ENCODE results near the gene ZNF714. TPM values are rescaled to one million over a fixed set of nuclear protein-coding genes. Genes with fewer than 3 reads are reported as not detected.
A peak's percentile ranks its signal among the peaks of the same experiment; 100 is the strongest.
"Not testable (repeated sequence)": the region's sequence is repeated elsewhere in the genome, so short reads cannot be mapped to it uniquely, and the experiment has no call there.

The ZNF714 gene
- total and polyA plus RNA-seq, 9 of the 15 experiments (the other 6 are each of a cell fraction or from before 2014, with no cell fraction given): 16.2 to 40.8 (median 28.9) TPM

- CTCF ChIA-PET (ENCODE audit: low intra/inter-chr PET ratio); H3K9me1 ChIP-seq (ENCODE audit: control insufficient read depth, insufficient read depth, low read length); H4K20me1 ChIP-seq (replicated peaks; ENCODE audit: control insufficient read depth, insufficient read depth, low read length); H3K9me3 ChIP-seq (replicated peaks; ENCODE audit: control insufficient read depth, insufficient read depth, low read depth, low read length); H3K4me3 ChIP-seq; BruUV-seq (replicated peaks); in situ Hi-C loops (cut with MboI); H3K27me3 ChIP-seq (ENCODE audit: control insufficient read depth in 2 of 2, insufficient read depth in 2 of 2, low read length in 2 of 2); TF ChIP-seq TEAD4 (CRISPR knock-in tag; IDR thresholded peaks at IDR 0.05; ENCODE audit: borderline replicate concordance): not testable (repeated sequence)
- POLR2A ChIA-PET: interaction anchor here (0.6 to 2.6 kb wide), 9 partner anchors 8 to 655 kb away, joined by 3 to 15 read pairs (median 3); partner anchors contain the start of gene ZNF100
- TF ChIP-seq MTA2 (IDR thresholded peaks at IDR 0.05; ENCODE audit: low read depth): peak; percentile 35; the same call in 1 of the 2 replicates
- 0 out of 2 replicates have a peak, but pooled peaks have one; percentile 10 for TF ChIP-seq DPF2 (IDR thresholded peaks at IDR 0.05)
- peak; percentile 62 for TF ChIP-seq TAL1 (IDR thresholded peaks at IDR 0.05)
- TF ChIP-seq TRIM24 (IDR thresholded peaks at IDR 0.05): 0 out of 4 replicates have a peak, but pooled peaks of 1 of the 2 experiments have one; percentile 15
- peak; percentile 69 for TF ChIP-seq TEAD4 (IDR thresholded peaks at IDR 0.05; ENCODE audit: low read length)
- peak; percentile 22; the same call in 1 of the 2 replicates for TF ChIP-seq EP300 (IDR thresholded peaks at IDR 0.05; ENCODE audit: low read length)
- peak; percentile 83 for TF ChIP-seq CBFA2T3 (IDR thresholded peaks at IDR 0.05)
- peak; percentile 78 for TF ChIP-seq TCF3 (CRISPR knock-in tag; IDR thresholded peaks at IDR 0.05)
- TF ChIP-seq NCOR1 (IDR thresholded peaks at IDR 0.05): peak; percentile 57
- TF ChIP-seq ARID1B (IDR thresholded peaks at IDR 0.05): peak; percentile 71
- TF ChIP-seq NFIC (IDR thresholded peaks at IDR 0.05): 0 out of 2 replicates have a peak, but pooled peaks have one; percentile 10
- peak; percentile 55; the same call in 1 of the 2 replicates for TF ChIP-seq SOX6 (IDR thresholded peaks at IDR 0.05)
- TF ChIP-seq, protein P1, sequence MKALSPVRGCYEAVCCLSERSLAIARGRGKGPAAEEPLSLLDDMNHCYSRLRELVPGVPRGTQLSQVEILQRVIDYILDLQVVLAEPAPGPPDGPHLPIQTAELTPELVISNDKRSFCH (CRISPR knock-in tag; IDR thresholded peaks at IDR 0.05): not testable (repeated sequence)
- TF ChIP-seq, protein P1 (tag; IDR thresholded peaks at IDR 0.05): peak; percentile 12; the same call in 1 of the 2 replicates
- peak; percentile 30; the same call in 1 of the 2 replicates for TF ChIP-seq POLR2AphosphoS5 (IDR thresholded peaks at IDR 0.05; ENCODE audit: control insufficient read depth, insufficient read depth, low read depth, low read length)
- TF ChIP-seq KDM1A (IDR thresholded peaks at IDR 0.05): peak in 1 of 2 experiments; percentile 20; a peak in 1 of 4 replicates
- TF ChIP-seq CBFA2T2 (conservative IDR thresholded peaks at IDR 0.05): peak; percentile 70
- H3K4me2 ChIP-seq (ENCODE audit: insufficient read depth, low read length): peak overlapping the region; percentile 29; the same call in 1 of the 2 replicates
- peaks cover 28% of the 10 kb centered on the region; the same call in 2 of the 3 replicates for H3K36me3 ChIP-seq (ENCODE audit: control insufficient read depth, insufficient read depth, low read length)
- H3K9ac ChIP-seq (ENCODE audit: insufficient read depth in 1 of 2, low read depth in 2 of 2, low read length in 2 of 2): peak overlapping the region in 1 of 2 experiments; percentile 88; a peak in 2 of 4 replicates
- 10% methylated on average over 1 of the region's 1 CpG for WGBS (ENCODE audit: insufficient coverage, low coverage, missing lambda C conversion rate)
- peak overlapping the region; percentile 88; the same call in 2 of the 3 replicates for H3K27ac ChIP-seq (ENCODE audit: extremely low read depth, low read depth, low read length)
- intact Hi-C loops (cut with micrococcal nuclease): loop anchor here (5.0 kb wide), 2 partner anchors 59 to 119 kb away; partner anchors contain the start of genes ZNF430 and ZNF714
- H3K4me1 ChIP-seq (replicated peaks in 1 of 2; ENCODE audit: control insufficient read depth in 2 of 2, insufficient read depth in 2 of 2, low read length in 2 of 2): peaks cover 0 to 16% of the 10 kb centered on the region in 2 experiments; a peak in 3 of 5 replicates
- H3K79me2 ChIP-seq (ENCODE audit: control insufficient read depth, insufficient read depth, low read length): peaks cover 35% of the 10 kb centered on the region
- peak; percentile 78 for FAIRE-seq
- peak overlapping the region; percentile 73 for H2AFZ ChIP-seq (ENCODE audit: low read depth, low read length)
- ATAC-seq: peak; percentile 31
- DNase-seq (ENCODE audit: extremely low read depth in 1 of 4, low spot score in 3 of 4): peak; percentile 29 to 67 (median 36)
Measured at GRCh38 chr19:21141006-21141405, 59.0 kb downstream of the ZNF714 start.

Measured in K562 (cell line).